Measurements from ENCODE around the gene HIBCH. TPM values are rescaled to one million over a fixed set of nuclear protein-coding genes. Genes with fewer than 3 reads are reported as not detected.

Gene HIBCH
- total RNA-seq, 1 experiment from 2014 or later, result 24.7 TPM

DNA sequence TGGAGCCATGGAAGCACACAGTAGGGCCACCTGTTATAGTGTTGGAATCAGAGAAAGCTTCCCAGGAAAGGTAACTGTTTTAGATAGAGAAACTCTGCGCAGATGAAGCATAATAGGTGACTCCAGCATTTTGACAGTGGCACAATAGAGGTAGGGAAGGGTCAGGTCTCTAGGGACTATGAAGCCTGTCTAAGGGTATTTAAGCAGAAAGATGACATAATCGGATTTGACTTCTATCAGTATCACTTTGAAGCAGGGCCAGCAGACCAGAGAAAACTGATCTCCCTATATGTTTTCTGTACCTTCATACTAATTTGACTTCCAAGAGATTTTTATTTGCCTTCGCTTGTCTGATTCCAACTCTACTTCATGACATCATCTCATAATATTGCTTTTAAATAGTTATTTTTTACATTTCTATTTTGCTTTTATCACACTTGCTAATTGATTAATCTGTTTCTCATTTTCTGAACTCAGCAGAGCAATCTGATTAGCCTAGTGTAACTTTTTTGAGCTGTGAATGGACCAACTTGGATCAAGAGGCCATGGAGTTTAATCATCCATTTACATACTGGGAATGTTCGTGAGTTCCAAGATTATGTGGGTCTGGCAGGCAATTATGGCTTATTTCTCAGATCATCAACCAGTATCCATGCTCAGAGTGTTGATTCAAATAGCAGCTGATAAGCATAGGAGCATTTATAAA lies 8.4 kb upstream of the HIBCH start (continued):
- TF ChIP-seq, protein P1, sequence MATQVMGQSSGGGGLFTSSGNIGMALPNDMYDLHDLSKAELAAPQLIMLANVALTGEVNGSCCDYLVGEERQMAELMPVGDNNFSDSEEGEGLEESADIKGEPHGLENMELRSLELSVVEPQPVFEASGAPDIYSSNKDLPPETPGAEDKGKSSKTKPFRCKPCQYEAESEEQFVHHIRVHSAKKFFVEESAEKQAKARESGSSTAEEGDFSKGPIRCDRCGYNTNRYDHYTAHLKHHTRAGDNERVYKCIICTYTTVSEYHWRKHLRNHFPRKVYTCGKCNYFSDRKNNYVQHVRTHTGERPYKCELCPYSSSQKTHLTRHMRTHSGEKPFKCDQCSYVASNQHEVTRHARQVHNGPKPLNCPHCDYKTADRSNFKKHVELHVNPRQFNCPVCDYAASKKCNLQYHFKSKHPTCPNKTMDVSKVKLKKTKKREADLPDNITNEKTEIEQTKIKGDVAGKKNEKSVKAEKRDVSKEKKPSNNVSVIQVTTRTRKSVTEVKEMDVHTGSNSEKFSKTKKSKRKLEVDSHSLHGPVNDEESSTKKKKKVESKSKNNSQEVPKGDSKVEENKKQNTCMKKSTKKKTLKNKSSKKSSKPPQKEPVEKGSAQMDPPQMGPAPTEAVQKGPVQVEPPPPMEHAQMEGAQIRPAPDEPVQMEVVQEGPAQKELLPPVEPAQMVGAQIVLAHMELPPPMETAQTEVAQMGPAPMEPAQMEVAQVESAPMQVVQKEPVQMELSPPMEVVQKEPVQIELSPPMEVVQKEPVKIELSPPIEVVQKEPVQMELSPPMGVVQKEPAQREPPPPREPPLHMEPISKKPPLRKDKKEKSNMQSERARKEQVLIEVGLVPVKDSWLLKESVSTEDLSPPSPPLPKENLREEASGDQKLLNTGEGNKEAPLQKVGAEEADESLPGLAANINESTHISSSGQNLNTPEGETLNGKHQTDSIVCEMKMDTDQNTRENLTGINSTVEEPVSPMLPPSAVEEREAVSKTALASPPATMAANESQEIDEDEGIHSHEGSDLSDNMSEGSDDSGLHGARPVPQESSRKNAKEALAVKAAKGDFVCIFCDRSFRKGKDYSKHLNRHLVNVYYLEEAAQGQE (IDR thresholded peaks at IDR 0.05; ENCODE audit: low read depth), result no peak

DNA sequence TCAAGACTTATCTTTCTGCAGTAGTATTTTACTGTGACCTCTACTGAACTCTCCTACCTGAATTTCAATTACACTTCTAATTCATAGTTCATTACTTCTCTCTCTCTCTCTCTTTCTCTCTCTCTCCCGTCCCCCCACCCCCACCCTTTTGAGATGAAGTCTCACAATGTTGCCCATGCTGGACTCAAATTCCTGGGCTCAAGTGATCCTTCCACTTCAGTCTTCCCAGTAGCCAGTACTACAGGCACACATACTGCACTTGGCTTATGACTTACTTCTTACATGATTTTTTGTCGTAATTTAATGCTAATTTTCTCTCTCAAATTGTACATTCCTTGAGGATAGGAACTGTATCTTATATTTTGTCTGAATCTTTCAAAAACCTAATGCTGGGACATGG lies 6.0 kb upstream of the HIBCH start:
- H3K4me1 ChIP-seq (ENCODE audit: control insufficient read depth in 1 of 2, insufficient read depth in 2 of 2, low read length in 2 of 2), result peaks cover under 1 to 3% of the 10 kb centered on the region in 2 experiments; a peak in 2 of 4 replicates
- no peak overlapping the region for H3K4me2 ChIP-seq (ENCODE audit: low read length)
- H3K9me2 ChIP-seq (ENCODE audit: insufficient read depth), result no peaks in the 10 kb centered on the region
- ChIA-PET RAD21 (ENCODE audit: low non-redundant PET in 1 of 2, low total read pairs in 2 of 2, uncharacterized antibody in 2 of 2, unreplicated experiment in 2 of 2) (no interaction called here), CTCF (no interaction called here), POLR2A (no interaction called here)
- no peaks in the 10 kb centered on the region for H4K20me1 ChIP-seq (ENCODE audit: insufficient read depth)
- no peak overlapping the region for H3K4me3 ChIP-seq (replicated peaks in 1 of 2; ENCODE audit: low read depth in 1 of 2, low read length in 2 of 2)
- no peak overlapping the region for H2AFZ ChIP-seq (ENCODE audit: low read depth, low read length, poor library complexity, severe bottlenecking)
- no peaks in the 10 kb centered on the region for H3K79me2 ChIP-seq (ENCODE audit: insufficient read depth, low read length)
- H3K36me3 ChIP-seq (ENCODE audit: control insufficient read depth in 1 of 2, insufficient read depth in 2 of 2, low read length in 2 of 2), result no peaks in the 10 kb centered on the region
- H3K27ac ChIP-seq (ENCODE audit: low read depth, low read length), result no peak overlapping the region
- H3K9ac ChIP-seq (ENCODE audit: low read length), result no peak overlapping the region
- no peaks in the 10 kb centered on the region for H3K27me3 ChIP-seq (ENCODE audit: insufficient read depth, low read length)
- ATAC-seq (no peak), DNase-seq (ENCODE audit: low read depth, low spot score) (no peak)
- intact Hi-C loops (cut with micrococcal nuclease), result loop anchor here (5.0 kb wide), 1 partner anchor 182 kb away; no protein-coding TSS in a partner anchor
- no TSS peak for BruUV-seq (replicated peaks)
- no peaks in the 10 kb centered on the region for H3K9me3 ChIP-seq (ENCODE audit: control insufficient read depth in 1 of 2, insufficient read depth in 1 of 2, low read depth in 1 of 2, low read length in 2 of 2)
- TF ChIP-seq POLR2A (IDR thresholded peaks at IDR 0.05; ENCODE audit: borderline replicate concordance, extremely low read depth, insufficient read depth, insufficient read length), result no peak
- no peak for TF ChIP-seq SIN3A (IDR thresholded peaks at IDR 0.05; ENCODE audit: low read depth)
- no peak for TF ChIP-seq EGR1 (IDR thresholded peaks at IDR 0.05; ENCODE audit: low read depth)
- TF ChIP-seq CEBPB (IDR thresholded peaks at IDR 0.05; ENCODE audit: low read depth), result no peak
- TF ChIP-seq CBX3 (IDR thresholded peaks at IDR 0.05; ENCODE audit: low read depth), result no peak
- no peak for TF ChIP-seq ELF1 (IDR thresholded peaks at IDR 0.05; ENCODE audit: borderline replicate concordance, low read depth)
- no peak for TF ChIP-seq RAD21 (IDR thresholded peaks at IDR 0.05; ENCODE audit: low read depth)
- TF ChIP-seq EZH2 (IDR thresholded peaks at IDR 0.05), result no peak
- TF ChIP-seq EZH2phosphoT487 (IDR thresholded peaks at IDR 0.05; ENCODE audit: borderline replicate concordance), result no peak
- TF ChIP-seq JUND (IDR thresholded peaks at IDR 0.05), result no peak
- TF ChIP-seq, protein P2, sequence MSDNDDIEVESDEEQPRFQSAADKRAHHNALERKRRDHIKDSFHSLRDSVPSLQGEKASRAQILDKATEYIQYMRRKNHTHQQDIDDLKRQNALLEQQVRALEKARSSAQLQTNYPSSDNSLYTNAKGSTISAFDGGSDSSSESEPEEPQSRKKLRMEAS (IDR thresholded peaks at IDR 0.05), result no peak
- no peak for TF ChIP-seq TCF7L2 (IDR thresholded peaks at IDR 0.05; ENCODE audit: borderline replicate concordance, extremely low read depth, insufficient read depth, insufficient read length)
- TF ChIP-seq, protein P3, sequence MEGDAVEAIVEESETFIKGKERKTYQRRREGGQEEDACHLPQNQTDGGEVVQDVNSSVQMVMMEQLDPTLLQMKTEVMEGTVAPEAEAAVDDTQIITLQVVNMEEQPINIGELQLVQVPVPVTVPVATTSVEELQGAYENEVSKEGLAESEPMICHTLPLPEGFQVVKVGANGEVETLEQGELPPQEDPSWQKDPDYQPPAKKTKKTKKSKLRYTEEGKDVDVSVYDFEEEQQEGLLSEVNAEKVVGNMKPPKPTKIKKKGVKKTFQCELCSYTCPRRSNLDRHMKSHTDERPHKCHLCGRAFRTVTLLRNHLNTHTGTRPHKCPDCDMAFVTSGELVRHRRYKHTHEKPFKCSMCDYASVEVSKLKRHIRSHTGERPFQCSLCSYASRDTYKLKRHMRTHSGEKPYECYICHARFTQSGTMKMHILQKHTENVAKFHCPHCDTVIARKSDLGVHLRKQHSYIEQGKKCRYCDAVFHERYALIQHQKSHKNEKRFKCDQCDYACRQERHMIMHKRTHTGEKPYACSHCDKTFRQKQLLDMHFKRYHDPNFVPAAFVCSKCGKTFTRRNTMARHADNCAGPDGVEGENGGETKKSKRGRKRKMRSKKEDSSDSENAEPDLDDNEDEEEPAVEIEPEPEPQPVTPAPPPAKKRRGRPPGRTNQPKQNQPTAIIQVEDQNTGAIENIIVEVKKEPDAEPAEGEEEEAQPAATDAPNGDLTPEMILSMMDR (IDR thresholded peaks at IDR 0.05 in 2 of 3, conservative IDR thresholded peaks at IDR 0.05 in 1 of 3; ENCODE audit: borderline replicate concordance in 1 of 3, insufficient read depth in 1 of 3, low read depth in 2 of 3, low read length in 2 of 3), result no peak
- TF ChIP-seq ZNF274 (IDR thresholded peaks at IDR 0.05; ENCODE audit: low read depth, low read length), result no peak
- TF ChIP-seq POLR2AphosphoS5 (IDR thresholded peaks at IDR 0.05; ENCODE audit: low read depth, low read length), result no peak
- no peak for TF ChIP-seq ZFX (IDR thresholded peaks at IDR 0.05)
- TF ChIP-seq, protein P1 (IDR thresholded peaks at IDR 0.05; ENCODE audit: low read depth), result no peak

Data from HCT116 (cell line).